Trophoblast cell (in vitro differentiated cells and primary cell): ENCODE results near the gene SMARCD1. TPM values are rescaled to one million over a fixed set of nuclear protein-coding genes. Genes with fewer than 3 reads are reported as not detected.

Experiments
- DNase-seq, 2 donors: peaks; one replicate each; pipeline ENCODE4 v3.0.0-alpha.2; 2016
- H2AFZ ChIP-seq: 2 replicates; pipeline ENCODE4 v1.6.1; 2013; ENCODE audit warnings: low read length, moderate library complexity, mild to moderate bottlenecking; ENCODE audit not compliant: insufficient read depth, poor library complexity
- H2AK5ac ChIP-seq: 2 replicates; pipeline ENCODE4 v1.6.1; 2013; ENCODE audit warnings: mild to moderate bottlenecking, low read length
- H2BK120ac ChIP-seq: 2 replicates; pipeline ENCODE4 v1.6.1; 2013; ENCODE audit warnings: low read length, mild to moderate bottlenecking, moderate library complexity; ENCODE audit not compliant: insufficient read depth, poor library complexity
- H2BK12ac ChIP-seq: 2 replicates; pipeline ENCODE4 v1.6.1; 2013; ENCODE audit warnings: mild to moderate bottlenecking, low read length, moderate library complexity
- H2BK5ac ChIP-seq: 2 replicates; pipeline ENCODE4 v1.6.1; 2013; ENCODE audit warnings: low read length, low read depth, moderate library complexity, mild to moderate bottlenecking; ENCODE audit not compliant: poor library complexity
- H3K14ac ChIP-seq: 2 replicates; pipeline ENCODE4 v1.6.1; 2013; ENCODE audit warnings: mild to moderate bottlenecking, low read length
- H3K18ac ChIP-seq: 2 replicates; pipeline ENCODE4 v1.6.1; 2013; ENCODE audit warnings: mild to moderate bottlenecking, low read length
- H3K23ac ChIP-seq: 2 replicates; pipeline ENCODE4 v1.6.1; 2013; ENCODE audit warnings: low read length
- H3K27ac ChIP-seq: 2 replicates; pipeline ENCODE4 v1.5.1; 2013; ENCODE audit warnings: low read depth, mild to moderate bottlenecking, inconsistent platforms, low read length, moderate library complexity
- H3K27me3 ChIP-seq: 2 replicates; pipeline ENCODE4 v1.6.1; 2013; ENCODE audit warnings: inconsistent platforms, mild to moderate bottlenecking, low read length, moderate library complexity; ENCODE audit not compliant: insufficient read depth
- H3K36me3 ChIP-seq, 2 experiments: 1 replicate in 1 of 2; 2 replicates in 1 of 2; pipeline ENCODE4 v1.6.1; 2013; ENCODE audit warnings: low read length in 2 of 2, mild to moderate bottlenecking in 2 of 2, moderate library complexity in 1 of 2; ENCODE audit not compliant: insufficient read depth in 2 of 2, control insufficient read depth in 1 of 2
- H3K4ac ChIP-seq: 2 replicates; pipeline ENCODE4 v1.6.1; 2013; ENCODE audit warnings: low read depth, mild to moderate bottlenecking, low read length, moderate library complexity
- H3K4me1 ChIP-seq, 2 experiments: 1 replicate in 1 of 2; 2 replicates in 1 of 2; pipeline ENCODE4 v1.6.1; 2013; ENCODE audit warnings: low read length in 2 of 2, mild to moderate bottlenecking in 2 of 2, moderate library complexity in 1 of 2; ENCODE audit not compliant: insufficient read depth in 2 of 2, control insufficient read depth in 1 of 2
- H3K4me2 ChIP-seq: 2 replicates; pipeline ENCODE4 v1.6.1; 2013; ENCODE audit warnings: inconsistent platforms, mild to moderate bottlenecking, low read length, moderate library complexity
- H3K4me3 ChIP-seq: 2 replicates; pipeline ENCODE4 v1.5.1; 2013; ENCODE audit warnings: mild to moderate bottlenecking, low read depth, low read length, inconsistent platforms
- H3K79me1 ChIP-seq: one replicate; pipeline ENCODE4 v1.6.1; 2013; ENCODE audit warnings: low read length
- H3K79me2 ChIP-seq: 2 replicates; pipeline ENCODE4 v1.6.1; 2013; ENCODE audit warnings: low read length, mild to moderate bottlenecking; ENCODE audit not compliant: control insufficient read depth, insufficient read depth, poor library complexity
- H3K9ac ChIP-seq: 2 replicates; pipeline ENCODE4 v1.6.1; 2013; ENCODE audit warnings: mild to moderate bottlenecking, low read length
- H3K9me3 ChIP-seq: 2 replicates; pipeline ENCODE4 v1.6.1; 2013; ENCODE audit warnings: low read depth, mild to moderate bottlenecking, control low read depth, inconsistent platforms, low read length; ENCODE audit not compliant: insufficient read depth
- H4K12ac ChIP-seq: 2 replicates; pipeline ENCODE4 v1.6.1; 2013; ENCODE audit warnings: low read depth, mild to moderate bottlenecking, low read length, moderate library complexity
- H4K8ac ChIP-seq: 2 replicates; pipeline ENCODE4 v1.6.1; 2013; ENCODE audit warnings: low read depth, mild to moderate bottlenecking, low read length, moderate library complexity
- H4K91ac ChIP-seq: one replicate; pipeline ENCODE4 v1.6.1; 2013; ENCODE audit warnings: low read depth, mild to moderate bottlenecking, low read length, moderate library complexity
- WGBS: extraction: QIAGEN DNeasy Blood & Tissue Kit; methylation state at CpG from one replicate; pipeline ENCODE4 v1.1.7; 2013; ENCODE audit warnings: missing lambda C conversion rate; ENCODE audit not compliant: insufficient read length, insufficient coverage; ENCODE audit errors: extremely low coverage; 5-methylcytosine and 5-hydroxymethylcytosine counted together
- polyA plus RNA-seq: library from polyadenylated mRNA; stranded (reverse); fragments of 200-250 nt; gene quantifications from 2 replicates; pipeline ENCODE4 v1.2.3, GENCODE V29; 2013

Gene SMARCD1
- polyA plus RNA-seq = 42.7 and 44.2 TPM in 2 replicates

DNA sequence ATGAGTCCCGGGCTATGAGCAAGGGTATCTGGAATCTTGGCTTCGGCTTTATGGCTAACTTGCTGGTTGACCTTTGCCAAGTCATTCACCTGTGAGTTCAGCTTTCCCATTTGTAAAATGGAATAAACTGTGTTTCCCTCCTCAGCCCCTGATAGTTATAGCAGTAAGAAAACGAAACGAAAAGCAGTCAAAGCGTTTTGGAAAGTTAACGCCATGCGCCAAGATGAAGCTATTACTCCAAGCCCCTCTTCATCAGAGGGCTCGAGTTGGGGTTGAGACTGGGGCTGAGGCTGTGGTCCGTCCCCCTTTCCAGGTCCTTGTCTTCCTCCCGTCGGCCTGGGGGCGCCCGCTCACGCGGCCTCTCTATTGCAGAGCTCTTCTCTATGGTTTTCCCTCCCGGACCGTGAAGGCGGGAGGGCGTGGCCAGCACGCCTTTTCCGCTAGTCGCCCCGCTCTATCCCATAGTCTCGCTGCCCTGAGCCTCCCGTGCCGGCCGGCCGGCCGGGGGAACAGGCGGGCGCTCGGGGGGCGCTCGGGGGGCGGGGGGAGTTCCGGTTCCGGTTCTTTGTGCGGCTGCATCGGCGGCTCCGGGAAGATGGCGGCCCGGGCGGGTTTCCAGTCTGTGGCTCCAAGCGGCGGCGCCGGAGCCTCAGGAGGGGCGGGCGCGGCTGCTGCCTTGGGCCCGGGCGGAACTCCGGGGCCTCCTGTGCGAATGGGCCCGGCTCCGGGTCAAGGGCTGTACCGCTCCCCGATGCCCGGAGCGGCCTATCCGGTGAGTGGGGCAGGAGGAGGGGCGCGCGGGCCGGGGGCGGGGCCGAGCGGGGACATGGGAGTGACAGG lies at the start of gene SMARCD1:
Gene SMARCD1 (plus strand): TSS at position 568 of the 840 bp plus-strand sequence. CDS start 28 bp downstream, at position 596.
- no peaks in the 10 kb centered on the region for H3K79me2 ChIP-seq
- peak within 1 kb of the TSS; percentile 89 for H3K9ac ChIP-seq

DNA sequence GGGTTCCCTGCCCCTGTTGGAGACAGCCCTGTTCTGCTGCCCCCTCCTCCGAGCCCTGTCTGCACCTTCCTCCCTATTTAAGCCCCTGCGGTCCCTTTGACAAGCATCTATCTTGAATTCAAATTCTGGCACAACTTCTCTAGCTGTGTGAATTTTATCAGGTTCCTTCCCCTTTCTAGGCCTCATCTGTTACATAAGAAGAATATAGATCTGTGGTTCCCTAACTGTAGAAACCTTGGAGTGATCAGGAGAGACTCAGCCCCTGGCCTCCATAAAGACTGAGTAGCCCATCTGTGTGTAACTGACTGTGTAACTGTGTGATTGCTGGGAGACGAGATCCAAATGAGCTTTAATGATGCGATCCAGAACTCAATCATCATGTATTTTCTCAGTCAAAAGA lies 46.8 kb upstream of the SMARCD1 start:
- Histone ChIP-seq H3K27ac (no peak overlapping the region), H4K12ac (no peak overlapping the region), H3K4me1 (peaks cover 0 to 3% of the 10 kb centered on the region in 2 experiments), H2AFZ (no peak overlapping the region), H4K8ac (no peak overlapping the region), H2BK5ac (no peak overlapping the region), H4K91ac (no peak overlapping the region), H3K18ac (no peak overlapping the region), H2BK120ac (no peak overlapping the region), H3K27me3 (no peaks in the 10 kb centered on the region), H3K9me3 (no peaks in the 10 kb centered on the region), H3K4me3 (no peak overlapping the region), H2AK5ac (no peak overlapping the region), H3K79me2 (no peaks in the 10 kb centered on the region), H2BK12ac (no peak overlapping the region), H3K23ac (no peak overlapping the region), H3K4me2 (no peak overlapping the region), H3K14ac (no peak overlapping the region), H3K36me3 (no peaks in the 10 kb centered on the region), H3K9ac (no peak overlapping the region), H3K79me1 (no peaks in the 10 kb centered on the region), H3K4ac (no peak overlapping the region)
- DNase-seq = no peak
- WGBS = no CpG with 5 or more reads among the region's 4 CpGs

More for the DNA sequence above, at the start of gene SMARCD1:
- Histone ChIP-seq H4K91ac (peak within 1 kb of the TSS; percentile 91), H2BK12ac (no peak within 1 kb of the TSS), H3K4me2 (peak within 1 kb of the TSS; percentile 80), H3K36me3 (peaks cover 9 to 29% of the 10 kb centered on the region in 2 experiments), H3K27me3 (no peaks in the 10 kb centered on the region), H3K9me3 (peaks cover 2% of the 10 kb centered on the region), H3K79me1 (peaks cover 2% of the 10 kb centered on the region), H3K4ac (peak within 1 kb of the TSS; percentile 84), H3K4me1 (peaks cover 2 to 6% of the 10 kb centered on the region in 2 experiments), H3K27ac (peak within 1 kb of the TSS; percentile 93), H2AK5ac (peak within 1 kb of the TSS; percentile 57), H2BK5ac (peak within 1 kb of the TSS; percentile 85), H2BK120ac (peak within 1 kb of the TSS; percentile 85), H4K8ac (peak within 1 kb of the TSS; percentile 96), H4K12ac (peak within 1 kb of the TSS; percentile 82), H3K18ac (peak within 1 kb of the TSS; percentile 84), H3K14ac (peak within 1 kb of the TSS; percentile 94), H2AFZ (peak within 1 kb of the TSS; percentile 93), H3K4me3 (peak within 1 kb of the TSS; percentile 85), H3K23ac (no peak within 1 kb of the TSS)
- WGBS = no CpG with 5 or more reads among the region's 69 CpGs
- DNase-seq = peak; percentile 72 to 78

DNA sequence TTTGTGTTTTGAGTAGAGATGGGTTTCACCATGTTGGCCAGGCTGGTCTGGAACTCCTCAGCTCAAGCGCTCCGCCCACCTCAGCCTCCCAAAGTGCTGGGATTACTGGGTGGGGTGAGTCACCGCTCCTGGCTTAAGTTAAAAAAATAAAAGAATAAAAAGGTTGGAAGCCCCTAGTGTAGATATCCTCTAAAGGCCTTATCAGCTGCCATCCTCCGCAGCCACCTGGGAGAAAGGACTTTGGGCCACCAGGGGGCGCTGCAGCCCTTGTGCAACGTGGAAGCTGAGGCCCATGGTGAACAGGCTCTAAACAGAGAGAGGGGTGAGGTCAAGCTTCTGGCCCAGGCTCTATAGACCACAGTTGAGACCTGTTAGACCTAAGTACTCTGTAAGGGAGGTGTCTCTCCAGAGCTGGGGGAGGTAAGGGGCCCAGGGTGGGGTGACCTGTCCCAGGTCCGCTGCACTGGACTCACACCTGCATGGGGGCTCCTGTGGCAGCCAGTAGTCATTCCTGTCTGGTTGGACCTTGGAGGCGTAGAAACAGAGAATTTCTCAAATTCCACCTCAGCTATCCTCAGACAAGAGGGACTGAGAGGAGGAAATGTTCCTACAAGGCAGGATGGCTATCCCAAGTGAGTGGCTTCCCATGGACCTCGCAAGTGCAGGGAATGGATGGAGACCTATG lies 45.8 kb upstream of the SMARCD1 start:
- H3K4me3 ChIP-seq = no peak overlapping the region

GRCh38 chr12:50040657-50041056 lies 44.5 kb upstream of the SMARCD1 start:
- H4K91ac ChIP-seq = no peak overlapping the region
- no peak overlapping the region for H3K18ac ChIP-seq
- H2AFZ ChIP-seq = no peak overlapping the region
- no peak overlapping the region for H2BK120ac ChIP-seq
- H3K27ac ChIP-seq = no peak overlapping the region
- H4K12ac ChIP-seq = no peak overlapping the region
- no peaks in the 10 kb centered on the region for H3K79me1 ChIP-seq
- H3K9me3 ChIP-seq = no peaks in the 10 kb centered on the region
- H3K4me2 ChIP-seq = no peak overlapping the region
- no peak overlapping the region for H2BK5ac ChIP-seq
- H3K9ac ChIP-seq = no peak overlapping the region
- H3K27me3 ChIP-seq = no peaks in the 10 kb centered on the region
- H3K4ac ChIP-seq = no peak overlapping the region
- no peak overlapping the region for H2AK5ac ChIP-seq
- H4K8ac ChIP-seq = no peak overlapping the region
- H3K79me2 ChIP-seq = no peaks in the 10 kb centered on the region
- no peak overlapping the region for H2BK12ac ChIP-seq
- peaks cover 0 to 3% of the 10 kb centered on the region in 2 experiments for H3K4me1 ChIP-seq
- no peaks in the 10 kb centered on the region for H3K36me3 ChIP-seq
- no peak overlapping the region for H3K14ac ChIP-seq
- WGBS = no CpG with 5 or more reads among the region's 4 CpGs
- DNase-seq = no peak
- H3K23ac ChIP-seq = no peak overlapping the region
- H3K4me3 ChIP-seq = no peak overlapping the region

More for the DNA sequence above, 45.8 kb upstream of the SMARCD1 start:
- Histone ChIP-seq H3K9me3 (no peaks in the 10 kb centered on the region), H3K9ac (no peak overlapping the region), H2AK5ac (no peak overlapping the region), H3K23ac (no peak overlapping the region), H3K4me1 (peaks cover 0 to 3% of the 10 kb centered on the region in 2 experiments), H3K18ac (no peak overlapping the region), H2AFZ (no peak overlapping the region), H3K79me2 (no peaks in the 10 kb centered on the region), H3K79me1 (no peaks in the 10 kb centered on the region), H2BK120ac (no peak overlapping the region), H3K27ac (no peak overlapping the region), H2BK12ac (no peak overlapping the region), H2BK5ac (no peak overlapping the region), H3K14ac (no peak overlapping the region), H4K91ac (no peak overlapping the region), H3K27me3 (no peaks in the 10 kb centered on the region), H4K12ac (no peak overlapping the region), H3K4ac (no peak overlapping the region), H3K36me3 (no peaks in the 10 kb centered on the region), H4K8ac (no peak overlapping the region), H3K4me2 (no peak overlapping the region)
- DNase-seq = peak; percentile 91 to 94
- no CpG with 5 or more reads among the region's 9 CpGs for WGBS
